ENCODE results near the gene FGA.

- TF ChIP-seq YY1 (IDR thresholded peaks at IDR 0.05; ENCODE audit: insufficient read depth, insufficient read length) (no peak), SUZ12 (IDR thresholded peaks at IDR 0.05; ENCODE audit: extremely low read depth, insufficient read depth, insufficient read length) (no peak), ZNF274 (IDR thresholded peaks at IDR 0.05; ENCODE audit: low read depth, low read length) (no peak)
These were observed 12.7 kb upstream of the FGA start for GRCh38 chr4:154603033-154603943.
